ENCODE measurements around the gene RTEL1.

RTEL1 gene

DNA sequence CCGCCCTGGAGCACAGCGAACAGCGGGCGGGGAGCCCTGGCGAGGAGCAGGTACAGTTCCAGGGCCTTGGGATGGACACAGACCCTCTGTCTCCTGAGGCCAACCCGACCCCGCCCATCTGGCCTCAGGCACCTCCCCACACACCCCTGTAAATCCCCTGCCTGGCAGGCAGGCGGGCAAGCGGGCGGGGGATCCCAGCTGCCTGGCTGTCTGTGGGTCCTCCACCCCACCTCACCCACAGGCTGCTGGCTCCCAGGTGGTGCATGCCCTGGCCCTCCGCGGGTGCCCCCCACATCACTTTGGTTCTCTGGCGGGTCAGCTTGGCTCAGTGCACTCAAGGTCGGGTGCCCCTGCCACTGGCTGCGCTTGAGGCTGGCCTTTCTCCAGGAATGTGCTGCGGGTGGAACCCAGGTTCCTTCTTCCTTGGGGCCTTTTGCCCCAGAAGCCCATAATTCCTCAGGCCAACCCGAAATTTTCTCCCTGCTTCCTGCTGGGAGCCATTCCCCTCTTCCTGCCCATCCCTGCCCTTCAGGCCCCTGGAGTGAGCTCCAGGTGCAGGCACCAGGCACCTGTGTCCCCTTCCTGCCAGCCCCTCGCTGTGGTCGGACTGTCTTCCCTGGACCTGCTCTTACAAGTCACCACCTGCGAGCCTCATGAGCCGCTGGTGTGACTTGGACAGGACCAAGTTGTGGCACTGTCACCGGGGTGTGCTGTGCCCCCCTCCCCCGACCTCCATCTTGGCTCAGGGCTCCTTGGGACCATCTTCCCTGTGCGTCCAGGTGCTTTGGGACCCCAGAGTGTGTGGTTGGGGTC is 33.0 kb downstream of the RTEL1 start:
- peaks cover 2% of the 10 kb centered on the region; the same call in 1 of the 2 replicates for H3K36me3 ChIP-seq (ENCODE audit: insufficient read depth, low read length)

GRCh38 chr20:63691711-63692435 is 33.8 kb downstream of the RTEL1 start:
- peaks cover 6% of the 10 kb centered on the region; the same call in 1 of the 2 replicates for H3K4me1 ChIP-seq (ENCODE audit: insufficient read depth, low read length)
- no peak overlapping the region for H3K9ac ChIP-seq (ENCODE audit: low read depth, low read length)
- no peaks in the 10 kb centered on the region for H3K9me3 ChIP-seq (ENCODE audit: control insufficient read depth, insufficient read depth, low read length)
- H3K36me3 ChIP-seq (ENCODE audit: insufficient read depth, low read length): peaks cover 2% of the 10 kb centered on the region; the same call in 1 of the 2 replicates

More for the DNA sequence above, 33.0 kb downstream of the RTEL1 start:
- Histone ChIP-seq H3K9me3 (ENCODE audit: control insufficient read depth, insufficient read depth, low read length) (no peaks in the 10 kb centered on the region), H3K4me1 (ENCODE audit: insufficient read depth, low read length) (peaks cover 3% of the 10 kb centered on the region; the same call in 1 of the 2 replicates), H3K9ac (ENCODE audit: low read depth, low read length) (no peak overlapping the region)

- Histone ChIP-seq H3K9me3 (ENCODE audit: control insufficient read depth, insufficient read depth, low read length) (no peaks in the 10 kb centered on the region), H3K9ac (ENCODE audit: low read depth, low read length) (no peak overlapping the region), H3K4me1 (ENCODE audit: insufficient read depth, low read length) (peaks cover 6% of the 10 kb centered on the region; the same call in 1 of the 2 replicates), H3K36me3 (ENCODE audit: insufficient read depth, low read length) (peaks cover 2% of the 10 kb centered on the region; the same call in 1 of the 2 replicates)
Observed at GRCh38 chr20:63692436-63693082, 34.4 kb downstream of the RTEL1 start.

DNA sequence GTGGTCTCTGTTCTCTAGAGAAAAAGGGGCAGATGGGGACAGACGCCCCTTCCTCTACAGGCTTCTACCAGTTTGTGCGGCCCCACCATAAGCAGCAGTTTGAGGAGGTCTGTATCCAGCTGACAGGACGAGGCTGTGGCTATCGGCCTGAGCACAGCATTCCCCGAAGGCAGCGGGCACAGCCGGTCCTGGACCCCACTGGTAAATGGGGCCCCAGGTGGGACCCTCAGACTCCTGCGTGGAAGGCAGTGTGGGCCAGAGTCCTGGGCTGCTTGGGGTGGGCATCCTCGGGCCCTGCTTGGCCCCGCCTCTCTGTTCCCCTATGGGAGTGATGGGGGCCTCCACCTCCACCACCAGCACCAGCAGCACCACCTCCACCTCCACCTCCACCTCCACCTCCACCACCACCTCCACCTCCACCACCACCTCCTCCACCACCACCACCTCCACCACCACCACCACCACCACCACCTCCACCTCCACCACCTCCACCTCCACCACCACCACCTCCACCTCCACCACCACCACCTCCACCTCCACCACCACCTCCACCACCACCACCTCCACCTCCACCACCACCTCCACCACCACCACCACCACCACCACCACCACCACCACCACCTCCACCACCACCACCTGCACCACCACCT is 35.1 kb downstream of the RTEL1 start:
- Histone ChIP-seq H3K9ac (ENCODE audit: low read depth, low read length) (no peak overlapping the region), H3K4me1 (ENCODE audit: insufficient read depth, low read length) (peaks cover 6% of the 10 kb centered on the region; the same call in 1 of the 2 replicates), H3K36me3 (ENCODE audit: insufficient read depth, low read length) (peaks cover 2% of the 10 kb centered on the region; the same call in 1 of the 2 replicates), H3K9me3 (ENCODE audit: control insufficient read depth, insufficient read depth, low read length) (no peaks in the 10 kb centered on the region)

DNA sequence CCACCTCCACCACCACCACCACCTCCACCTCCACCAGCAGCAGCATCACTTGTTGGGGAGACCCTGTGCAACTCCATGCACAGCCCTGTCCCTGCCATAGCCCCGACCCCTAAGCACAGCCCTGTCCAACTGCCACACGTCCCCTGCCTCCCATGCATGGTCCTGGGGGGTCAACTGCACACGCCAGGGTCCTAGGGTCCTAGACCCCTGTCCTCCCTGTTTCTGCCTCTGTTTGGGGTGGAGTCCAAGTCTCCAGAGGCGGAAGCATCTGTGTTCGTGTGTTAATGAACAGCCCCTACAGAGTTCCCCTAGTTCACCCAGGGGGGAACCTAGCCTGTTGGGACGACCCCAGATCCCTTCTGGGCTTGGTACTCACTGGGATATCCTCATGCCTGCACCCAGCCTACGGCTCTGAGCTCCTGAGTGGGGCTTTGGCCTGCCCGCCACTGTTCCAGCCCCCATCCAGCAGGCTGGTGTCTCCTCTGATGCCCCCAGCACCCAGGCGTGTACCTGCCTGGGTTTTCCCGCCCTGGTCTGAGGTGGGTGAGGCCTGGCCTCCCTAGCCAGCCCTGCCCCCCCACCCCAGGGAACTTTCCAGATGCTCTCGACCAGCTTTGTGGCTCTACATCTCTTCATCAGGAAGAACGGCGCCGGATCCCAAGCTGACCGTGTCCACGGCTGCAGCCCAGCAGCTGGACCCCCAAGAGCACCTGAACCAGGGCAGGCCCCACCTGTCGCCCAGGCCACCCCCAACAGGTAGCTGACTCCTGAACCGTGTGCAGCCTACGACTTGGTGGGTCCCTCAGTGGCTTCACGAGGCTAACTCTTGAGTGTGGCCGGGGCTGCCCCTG is 35.8 kb downstream of the RTEL1 start:
- peaks cover 11% of the 10 kb centered on the region; the same call in 1 of the 2 replicates for H3K4me1 ChIP-seq (ENCODE audit: insufficient read depth, low read length)
- no peaks in the 10 kb centered on the region for H3K9me3 ChIP-seq (ENCODE audit: control insufficient read depth, insufficient read depth, low read length)
- no peak overlapping the region for H3K9ac ChIP-seq (ENCODE audit: low read depth, low read length)
- H3K36me3 ChIP-seq (ENCODE audit: insufficient read depth, low read length): peaks cover 2% of the 10 kb centered on the region; the same call in 1 of the 2 replicates

DNA sequence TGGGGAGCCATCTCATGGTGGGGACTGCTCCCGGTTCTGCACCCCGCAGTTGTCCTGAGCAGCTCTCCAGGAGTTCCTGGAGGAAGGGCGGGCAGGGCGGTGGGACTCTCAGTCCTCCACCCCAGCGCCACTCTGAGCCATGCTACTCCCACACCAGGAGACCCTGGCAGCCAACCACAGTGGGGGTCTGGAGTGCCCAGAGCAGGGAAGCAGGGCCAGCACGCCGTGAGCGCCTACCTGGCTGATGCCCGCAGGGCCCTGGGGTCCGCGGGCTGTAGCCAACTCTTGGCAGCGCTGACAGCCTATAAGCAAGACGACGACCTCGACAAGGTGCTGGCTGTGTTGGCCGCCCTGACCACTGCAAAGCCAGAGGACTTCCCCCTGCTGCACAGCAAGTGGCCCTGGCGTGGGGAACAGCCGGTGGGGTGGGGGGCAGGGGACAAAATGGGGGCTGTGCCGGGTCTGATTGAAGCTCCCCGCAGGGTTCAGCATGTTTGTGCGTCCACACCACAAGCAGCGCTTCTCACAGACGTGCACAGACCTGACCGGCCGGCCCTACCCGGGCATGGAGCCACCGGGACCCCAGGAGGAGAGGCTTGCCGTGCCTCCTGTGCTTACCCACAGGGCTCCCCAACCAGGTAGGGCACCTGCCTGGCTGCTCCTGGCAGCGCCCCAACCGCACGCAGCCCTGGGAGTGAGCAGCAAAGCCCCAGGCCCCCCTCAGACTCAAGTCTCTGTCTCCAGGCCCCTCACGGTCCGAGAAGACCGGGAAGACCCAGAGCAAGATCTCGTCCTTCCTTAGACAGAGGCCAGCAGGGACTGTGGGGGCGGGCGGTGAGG is 36.7 kb downstream of the RTEL1 start:
- Histone ChIP-seq H3K9me3 (ENCODE audit: control insufficient read depth, insufficient read depth, low read length) (no peaks in the 10 kb centered on the region), H3K36me3 (ENCODE audit: insufficient read depth, low read length) (peaks cover 2% of the 10 kb centered on the region; the same call in 1 of the 2 replicates), H3K9ac (ENCODE audit: low read depth, low read length) (no peak overlapping the region), H3K4me1 (ENCODE audit: insufficient read depth, low read length) (peaks cover 18% of the 10 kb centered on the region; the same call in 1 of the 2 replicates)

- H3K9ac ChIP-seq (ENCODE audit: low read depth, low read length): 0 out of 2 replicates have a peak overlapping the region, but pooled peaks have one; percentile 65
- no peaks in the 10 kb centered on the region for H3K9me3 ChIP-seq (ENCODE audit: control insufficient read depth, insufficient read depth, low read length)
- H3K36me3 ChIP-seq (ENCODE audit: insufficient read depth, low read length): peaks cover 2% of the 10 kb centered on the region; the same call in 1 of the 2 replicates
- peaks cover 20% of the 10 kb centered on the region; the same call in 1 of the 2 replicates for H3K4me1 ChIP-seq (ENCODE audit: insufficient read depth, low read length)
Observed at GRCh38 chr20:63695424-63696305, 37.6 kb downstream of the RTEL1 start.

GRCh38 chr20:63696306-63696627 is 38.2 kb downstream of the RTEL1 start:
- Histone ChIP-seq H3K4me1 (ENCODE audit: insufficient read depth, low read length) (peaks cover 20% of the 10 kb centered on the region; the same call in 1 of the 2 replicates), H3K36me3 (ENCODE audit: insufficient read depth, low read length) (peaks cover 2% of the 10 kb centered on the region; the same call in 1 of the 2 replicates), H3K9me3 (ENCODE audit: control insufficient read depth, insufficient read depth, low read length) (no peaks in the 10 kb centered on the region), H3K9ac (ENCODE audit: low read depth, low read length) (peak overlapping the region; percentile 65; the same call in 1 of the 2 replicates)

GRCh38 chr20:63696628-63697356 is 38.7 kb downstream of the RTEL1 start, which contains the start of gene TNFRSF6B:
Gene TNFRSF6B, plus strand, starts transcription at chr20:63696652. Its CDS starts 116 bp downstream, at chr20:63696768.
- Histone ChIP-seq H3K36me3 (ENCODE audit: insufficient read depth, low read length) (peaks cover 2% of the 10 kb centered on the region; the same call in 1 of the 2 replicates), H3K9ac (ENCODE audit: low read depth, low read length) (peak within 1 kb of the TSS; percentile 65), H3K9me3 (ENCODE audit: control insufficient read depth, insufficient read depth, low read length) (no peaks in the 10 kb centered on the region), H3K4me1 (ENCODE audit: insufficient read depth, low read length) (peaks cover 20% of the 10 kb centered on the region; the same call in 1 of the 2 replicates)

GRCh38 chr20:63697357-63697867 is 39.3 kb downstream of the RTEL1 start:
- H3K9me3 ChIP-seq (ENCODE audit: control insufficient read depth, insufficient read depth, low read length): no peaks in the 10 kb centered on the region
- peak overlapping the region; percentile 65; the same call in 1 of the 2 replicates for H3K9ac ChIP-seq (ENCODE audit: low read depth, low read length)
- H3K36me3 ChIP-seq (ENCODE audit: insufficient read depth, low read length): peaks cover 2% of the 10 kb centered on the region; the same call in 1 of the 2 replicates
- peaks cover 20% of the 10 kb centered on the region; the same call in 1 of the 2 replicates for H3K4me1 ChIP-seq (ENCODE audit: insufficient read depth, low read length)

All from ES-I3 (cell line).